ENCODE data around the gene OR10K2.

OR10K2 gene

GRCh38 chr1:158425027-158425426, 1.0 kb downstream of the OR10K2 start:
- DNase-seq (no peak), ATAC-seq (ENCODE audit: insufficient read depth, low read depth) (peak; percentile 86)
- Histone ChIP-seq H3K27ac (ENCODE audit: low read length) (peak overlapping the region; percentile 62), H3K36me3 (ENCODE audit: insufficient read depth, low read length) (no peaks in the 10 kb centered on the region), H3K27me3 (ENCODE audit: insufficient read depth, low read length, poor library complexity) (no peaks in the 10 kb centered on the region), H3K9me3 (ENCODE audit: insufficient read depth, low read length, severe bottlenecking) (no peaks in the 10 kb centered on the region), H3K4me1 (ENCODE audit: insufficient read depth, low read length) (peaks cover 29% of the 10 kb centered on the region), H3K79me2 (ENCODE audit: insufficient read depth, low read length) (no peaks in the 10 kb centered on the region), H3K4me2 (ENCODE audit: insufficient read depth, low read length) (peak overlapping the region; percentile 17; the same call in 1 of the 2 replicates), H4K20me1 (ENCODE audit: insufficient read depth, low read length) (no peaks in the 10 kb centered on the region), H3K4me3 (ENCODE audit: low read depth in 1 of 2, low read length in 2 of 2) (no peak overlapping the region), H2AFZ (ENCODE audit: low read depth, low read length) (peak overlapping the region; percentile 37), H3K9ac (ENCODE audit: low read depth, low read length) (peak overlapping the region; percentile 7; the same call in 1 of the 2 replicates)
- peak; percentile 55 for TF ChIP-seq CTCF (IDR thresholded peaks at IDR 0.05; ENCODE audit: borderline replicate concordance, extremely low read depth, low read length, poor library complexity, severe bottlenecking)
- TF ChIP-seq EZH2 (IDR thresholded peaks at IDR 0.05; ENCODE audit: borderline replicate concordance, low read depth, low read length, severe bottlenecking), result no peak

GRCh38 chr1:158422212-158422611, 3.8 kb downstream of the OR10K2 start:
- Histone ChIP-seq H3K9ac (ENCODE audit: low read depth, low read length) (no peak overlapping the region), H4K20me1 (ENCODE audit: insufficient read depth, low read length) (no peaks in the 10 kb centered on the region), H3K4me3 (ENCODE audit: low read depth in 1 of 2, low read length in 2 of 2) (no peak overlapping the region), H3K79me2 (ENCODE audit: insufficient read depth, low read length) (no peaks in the 10 kb centered on the region), H3K9me3 (ENCODE audit: insufficient read depth, low read length, severe bottlenecking) (no peaks in the 10 kb centered on the region), H3K36me3 (ENCODE audit: insufficient read depth, low read length) (no peaks in the 10 kb centered on the region), H3K27ac (ENCODE audit: low read length) (no peak overlapping the region), H2AFZ (ENCODE audit: low read depth, low read length) (no peak overlapping the region), H3K4me2 (ENCODE audit: insufficient read depth, low read length) (no peak overlapping the region), H3K27me3 (ENCODE audit: insufficient read depth, low read length, poor library complexity) (no peaks in the 10 kb centered on the region), H3K4me1 (ENCODE audit: insufficient read depth, low read length) (peaks cover 24% of the 10 kb centered on the region)
- TF ChIP-seq CTCF (IDR thresholded peaks at IDR 0.05; ENCODE audit: borderline replicate concordance, extremely low read depth, low read length, poor library complexity, severe bottlenecking), result no peak
- no peak for TF ChIP-seq EZH2 (IDR thresholded peaks at IDR 0.05; ENCODE audit: borderline replicate concordance, low read depth, low read length, severe bottlenecking)
- DNase-seq, result no peak
- no peak for ATAC-seq (ENCODE audit: insufficient read depth, low read depth)

- H3K36me3 ChIP-seq (ENCODE audit: insufficient read depth, low read length), result no peaks in the 10 kb centered on the region
Measured at GRCh38 chr1:158417586-158417985, 8.5 kb downstream of the OR10K2 start.

More at GRCh38 chr1:158417586-158417985, 8.5 kb downstream of the OR10K2 start:
- TF ChIP-seq CTCF (IDR thresholded peaks at IDR 0.05; ENCODE audit: borderline replicate concordance, extremely low read depth, low read length, poor library complexity, severe bottlenecking), result no peak
- no peak for TF ChIP-seq EZH2 (IDR thresholded peaks at IDR 0.05; ENCODE audit: borderline replicate concordance, low read depth, low read length, severe bottlenecking)
- no peak overlapping the region for H3K4me2 ChIP-seq (ENCODE audit: insufficient read depth, low read length)
- H2AFZ ChIP-seq (ENCODE audit: low read depth, low read length), result no peak overlapping the region
- H3K9me3 ChIP-seq (ENCODE audit: insufficient read depth, low read length, severe bottlenecking), result no peaks in the 10 kb centered on the region
- H3K4me3 ChIP-seq (ENCODE audit: low read depth in 1 of 2, low read length in 2 of 2), result no peak overlapping the region
- no peak overlapping the region for H3K9ac ChIP-seq (ENCODE audit: low read depth, low read length)
- H3K79me2 ChIP-seq (ENCODE audit: insufficient read depth, low read length), result no peaks in the 10 kb centered on the region
- ATAC-seq (ENCODE audit: insufficient read depth, low read depth) (no peak), DNase-seq (no peak)
- no peaks in the 10 kb centered on the region for H3K4me1 ChIP-seq (ENCODE audit: insufficient read depth, low read length)
- H3K27ac ChIP-seq (ENCODE audit: low read length), result no peak overlapping the region
- no peaks in the 10 kb centered on the region for H3K27me3 ChIP-seq (ENCODE audit: insufficient read depth, low read length, poor library complexity)
- no peaks in the 10 kb centered on the region for H4K20me1 ChIP-seq (ENCODE audit: insufficient read depth, low read length)

Data from DND-41 (cell line).